ENCODE measurements around the gene H2AZ1.
A peak's percentile ranks its signal among the peaks of the same experiment; 100 is the strongest.
"Not testable (repeated sequence)": the region's sequence is repeated elsewhere in the genome, so short reads cannot be mapped to it uniquely, and the experiment has no call there.

Gene H2AZ1

DNA sequence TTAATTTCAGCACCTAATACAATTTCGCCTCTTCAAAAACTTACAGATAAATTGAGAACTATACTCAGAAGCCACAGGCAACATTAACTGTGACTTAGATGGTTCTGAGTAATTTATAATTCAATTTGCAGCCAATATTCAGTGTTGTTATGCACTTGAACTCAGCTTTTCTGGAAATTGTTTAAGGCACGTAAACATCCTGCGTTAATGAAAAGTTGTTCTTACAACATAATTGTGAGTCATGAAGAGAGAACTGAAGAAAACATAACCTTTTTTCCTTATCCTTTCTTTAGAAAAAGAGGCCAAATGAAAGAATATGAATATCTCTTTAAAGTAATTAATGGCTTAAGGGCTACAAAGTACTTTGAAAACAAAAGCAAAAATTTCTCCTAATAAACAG, 16.6 kb upstream of the H2AZ1 start:
- H3K9me3 ChIP-seq (ENCODE audit: control insufficient read depth in 1 of 2, low read length in 2 of 2), result no peaks in the 10 kb centered on the region
- no peak overlapping the region for H3K9ac ChIP-seq (ENCODE audit: low read depth in 1 of 2, low read length in 2 of 2)
- H3K4me1 ChIP-seq (ENCODE audit: control insufficient read depth in 1 of 2, insufficient read depth in 2 of 2, low read length in 2 of 2), result no peaks in the 10 kb centered on the region
- no peak overlapping the region for H3K4me3 ChIP-seq (ENCODE audit: low read depth in 1 of 2, low read length in 2 of 2)
- no peak overlapping the region for H3K27ac ChIP-seq (ENCODE audit: low read depth, low read length)
- H3K27me3 ChIP-seq (ENCODE audit: control insufficient read depth in 1 of 2, insufficient read depth in 2 of 2, low read length in 2 of 2), result no peaks in the 10 kb centered on the region
- H3K36me3 ChIP-seq (ENCODE audit: control insufficient read depth in 1 of 2, insufficient read depth in 2 of 2, low read length in 2 of 2), result no peaks in the 10 kb centered on the region

DNA sequence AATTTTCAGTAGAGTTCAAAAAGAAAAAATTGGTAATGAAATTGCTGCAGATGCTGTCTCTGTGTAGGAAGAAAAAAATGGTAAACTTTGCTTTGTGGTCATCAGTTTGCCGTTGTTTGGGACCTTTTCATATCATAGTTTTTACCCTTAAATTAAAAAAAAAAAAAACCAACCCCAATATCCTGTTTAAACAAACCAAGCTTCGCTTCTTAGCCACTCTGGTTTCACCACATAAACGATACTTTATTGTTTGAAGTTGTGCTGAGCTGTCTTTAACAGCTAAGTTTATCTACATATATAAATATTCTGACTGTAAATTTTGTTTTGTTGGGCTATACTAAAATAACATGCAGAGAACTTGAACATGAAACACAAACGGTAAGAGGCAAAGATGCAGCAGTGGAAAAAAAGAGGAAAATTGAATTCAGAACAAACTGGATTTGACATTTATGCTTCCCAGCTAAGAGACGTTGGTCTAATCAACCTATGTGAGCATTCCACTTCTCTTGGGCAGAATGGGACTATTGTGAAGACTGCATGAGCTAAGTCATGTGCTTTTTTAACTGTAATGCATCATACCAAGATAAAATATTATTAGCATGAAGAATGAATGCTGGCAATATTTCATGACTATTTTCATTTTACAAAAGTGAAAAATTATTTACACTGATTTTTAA, 15.7 kb upstream of the H2AZ1 start:
- H3K4me3 ChIP-seq (ENCODE audit: low read depth in 1 of 2, low read length in 2 of 2), result no peak overlapping the region
- H3K27ac ChIP-seq (ENCODE audit: low read depth, low read length), result no peak overlapping the region
- H3K4me1 ChIP-seq (ENCODE audit: control insufficient read depth in 1 of 2, insufficient read depth in 2 of 2, low read length in 2 of 2), result no peaks in the 10 kb centered on the region
- no peaks in the 10 kb centered on the region for H3K27me3 ChIP-seq (ENCODE audit: control insufficient read depth in 1 of 2, insufficient read depth in 2 of 2, low read length in 2 of 2)
- H3K9ac ChIP-seq (ENCODE audit: low read depth in 1 of 2, low read length in 2 of 2), result no peak overlapping the region
- no peaks in the 10 kb centered on the region for H3K36me3 ChIP-seq (ENCODE audit: control insufficient read depth in 1 of 2, insufficient read depth in 2 of 2, low read length in 2 of 2)
- H3K9me3 ChIP-seq (ENCODE audit: control insufficient read depth in 1 of 2, low read length in 2 of 2), result no peaks in the 10 kb centered on the region

DNA sequence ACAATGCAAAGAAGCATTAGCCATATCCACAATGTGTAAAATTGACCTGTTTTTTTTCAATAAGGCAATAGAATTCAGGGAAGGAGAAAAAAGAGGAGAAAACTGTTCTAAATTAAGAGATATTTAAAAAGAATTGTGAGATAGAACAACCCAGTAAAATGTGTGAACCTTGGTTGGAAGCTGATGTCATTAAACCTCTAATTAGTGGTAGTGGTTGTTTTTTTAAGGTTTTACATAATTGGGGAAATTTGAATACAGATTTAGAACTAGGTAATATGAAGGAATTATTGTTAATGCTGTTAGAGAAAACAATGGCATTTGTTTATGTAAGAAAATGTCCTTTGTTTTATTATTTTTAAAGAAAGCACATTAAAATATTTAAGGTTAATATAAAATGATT, 15.1 kb upstream of the H2AZ1 start:
- Histone ChIP-seq H3K4me1 (ENCODE audit: control insufficient read depth in 1 of 2, insufficient read depth in 2 of 2, low read length in 2 of 2) (no peaks in the 10 kb centered on the region), H3K9me3 (ENCODE audit: control insufficient read depth in 1 of 2, low read length in 2 of 2) (no peaks in the 10 kb centered on the region), H3K27ac (ENCODE audit: low read depth, low read length) (no peak overlapping the region), H3K9ac (ENCODE audit: low read depth in 1 of 2, low read length in 2 of 2) (no peak overlapping the region), H3K36me3 (ENCODE audit: control insufficient read depth in 1 of 2, insufficient read depth in 2 of 2, low read length in 2 of 2) (no peaks in the 10 kb centered on the region), H3K27me3 (ENCODE audit: control insufficient read depth in 1 of 2, insufficient read depth in 2 of 2, low read length in 2 of 2) (no peaks in the 10 kb centered on the region), H3K4me3 (ENCODE audit: low read depth in 1 of 2, low read length in 2 of 2) (no peak overlapping the region)

DNA sequence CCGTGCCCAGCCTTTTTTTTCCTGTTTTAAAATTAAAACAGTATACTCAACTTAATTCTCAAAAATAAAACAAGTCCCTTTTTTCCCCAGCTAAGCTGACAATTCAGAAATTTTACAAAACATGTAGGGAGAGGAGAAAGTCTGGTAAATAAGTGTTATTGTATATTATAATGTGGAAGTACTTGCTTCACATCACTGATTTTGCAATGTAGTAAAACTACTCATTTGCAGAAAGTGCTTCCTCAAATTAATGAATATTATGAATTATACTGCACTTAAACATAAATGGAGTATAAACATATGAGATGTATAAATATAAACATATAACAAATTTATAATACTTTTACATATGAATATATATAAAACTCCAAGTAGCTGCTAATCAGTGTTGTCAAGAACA, 11.6 kb upstream of the H2AZ1 start:
- H3K4me3 ChIP-seq (ENCODE audit: low read depth in 1 of 2, low read length in 2 of 2), result no peak overlapping the region
- H3K4me1 ChIP-seq (ENCODE audit: control insufficient read depth in 1 of 2, insufficient read depth in 2 of 2, low read length in 2 of 2), result no peaks in the 10 kb centered on the region
- H3K9ac ChIP-seq (ENCODE audit: low read depth in 1 of 2, low read length in 2 of 2), result no peak overlapping the region
- no peaks in the 10 kb centered on the region for H3K36me3 ChIP-seq (ENCODE audit: control insufficient read depth in 1 of 2, insufficient read depth in 2 of 2, low read length in 2 of 2)
- no peak overlapping the region for H3K27ac ChIP-seq (ENCODE audit: low read depth, low read length)
- H3K27me3 ChIP-seq (ENCODE audit: control insufficient read depth in 1 of 2, insufficient read depth in 2 of 2, low read length in 2 of 2), result no peaks in the 10 kb centered on the region
- no peaks in the 10 kb centered on the region for H3K9me3 ChIP-seq (ENCODE audit: control insufficient read depth in 1 of 2, low read length in 2 of 2)

DNA sequence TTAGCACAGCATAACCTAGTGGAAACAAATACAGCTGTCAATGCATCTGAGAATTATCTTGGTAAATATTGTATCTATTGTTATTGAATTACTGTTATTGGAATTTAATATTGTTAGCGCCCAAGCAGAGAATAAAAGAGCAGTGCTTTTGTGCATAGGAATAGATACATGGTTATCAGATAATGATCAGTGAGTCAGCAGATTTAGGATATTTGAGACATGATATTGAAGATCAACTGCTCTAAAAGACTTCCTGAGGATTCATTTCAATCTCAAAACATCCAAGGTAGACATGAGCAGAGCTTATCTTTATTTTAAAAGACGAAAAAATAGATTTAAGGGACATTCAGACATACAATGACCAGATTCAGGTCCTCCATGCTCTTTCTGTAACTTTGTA, 10.6 kb upstream of the H2AZ1 start:
- Histone ChIP-seq H3K4me3 (ENCODE audit: low read depth in 1 of 2, low read length in 2 of 2) (no peak overlapping the region), H3K4me1 (ENCODE audit: control insufficient read depth in 1 of 2, insufficient read depth in 2 of 2, low read length in 2 of 2) (no peaks in the 10 kb centered on the region), H3K9ac (ENCODE audit: low read depth in 1 of 2, low read length in 2 of 2) (no peak overlapping the region), H3K36me3 (ENCODE audit: control insufficient read depth in 1 of 2, insufficient read depth in 2 of 2, low read length in 2 of 2) (no peaks in the 10 kb centered on the region), H3K27ac (ENCODE audit: low read depth, low read length) (no peak overlapping the region), H3K9me3 (ENCODE audit: control insufficient read depth in 1 of 2, low read length in 2 of 2) (no peaks in the 10 kb centered on the region), H3K27me3 (ENCODE audit: control insufficient read depth in 1 of 2, insufficient read depth in 2 of 2, low read length in 2 of 2) (no peaks in the 10 kb centered on the region)

DNA sequence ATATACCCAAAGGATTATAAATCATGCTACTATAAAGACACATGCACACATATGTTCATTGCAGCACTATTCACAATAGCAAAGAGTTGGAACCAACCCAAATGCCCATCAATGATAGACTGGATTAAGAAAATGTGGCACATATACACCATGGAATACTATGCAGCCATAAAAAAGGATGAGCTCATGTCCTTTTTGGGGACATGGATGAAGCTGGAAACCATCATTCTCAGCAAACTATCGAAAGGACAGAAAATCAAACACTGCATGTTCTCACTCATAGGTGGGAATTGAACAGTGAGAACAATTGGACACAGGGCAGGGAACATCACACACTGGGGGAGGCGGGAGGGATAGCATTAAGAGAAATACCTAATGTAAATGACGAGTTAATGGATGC, 8.1 kb upstream of the H2AZ1 start:
- not testable (repeated sequence) for H3K36me3 ChIP-seq (ENCODE audit: control insufficient read depth in 1 of 2, insufficient read depth in 2 of 2, low read length in 2 of 2); H3K9ac ChIP-seq (ENCODE audit: low read depth in 1 of 2, low read length in 2 of 2); H3K4me3 ChIP-seq (ENCODE audit: low read depth in 1 of 2, low read length in 2 of 2); H3K27me3 ChIP-seq (ENCODE audit: control insufficient read depth in 1 of 2, insufficient read depth in 2 of 2, low read length in 2 of 2); H3K9me3 ChIP-seq (ENCODE audit: control insufficient read depth in 1 of 2, low read length in 2 of 2); H3K27ac ChIP-seq (ENCODE audit: low read depth, low read length); H3K4me1 ChIP-seq (ENCODE audit: control insufficient read depth in 1 of 2, insufficient read depth in 2 of 2, low read length in 2 of 2)

DNA sequence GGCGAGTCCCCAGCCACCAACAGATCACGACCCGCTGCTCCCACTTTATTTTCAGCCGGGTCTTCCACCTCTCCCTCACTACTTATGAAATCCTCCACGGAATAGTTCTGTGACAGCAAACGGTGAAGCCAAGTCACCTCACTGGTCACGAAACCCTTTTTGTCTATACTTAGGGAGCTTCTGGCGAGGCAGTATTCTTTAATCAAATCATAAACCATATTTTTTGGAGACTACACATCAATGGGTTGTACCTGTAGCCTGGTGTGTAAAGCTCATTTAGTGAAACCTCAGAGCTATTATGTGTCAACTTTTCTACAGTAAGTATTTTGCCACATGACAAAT, 809 bp upstream of the H2AZ1 start:
- Histone ChIP-seq H3K27me3 (ENCODE audit: control insufficient read depth in 1 of 2, insufficient read depth in 2 of 2, low read length in 2 of 2) (no peaks in the 10 kb centered on the region), H3K4me1 (ENCODE audit: control insufficient read depth in 1 of 2, insufficient read depth in 2 of 2, low read length in 2 of 2) (peaks cover 18 to 24% of the 10 kb centered on the region in 2 donors), H3K27ac (ENCODE audit: low read depth, low read length) (peak overlapping the region; percentile 85), H3K36me3 (ENCODE audit: control insufficient read depth in 1 of 2, insufficient read depth in 2 of 2, low read length in 2 of 2) (no peaks in the 10 kb centered on the region), H3K9ac (ENCODE audit: low read depth in 1 of 2, low read length in 2 of 2) (peak overlapping the region; percentile 69 to 84), H3K9me3 (ENCODE audit: control insufficient read depth in 1 of 2, low read length in 2 of 2) (no peaks in the 10 kb centered on the region), H3K4me3 (ENCODE audit: low read depth in 1 of 2, low read length in 2 of 2) (peak overlapping the region; percentile 85)

DNA sequence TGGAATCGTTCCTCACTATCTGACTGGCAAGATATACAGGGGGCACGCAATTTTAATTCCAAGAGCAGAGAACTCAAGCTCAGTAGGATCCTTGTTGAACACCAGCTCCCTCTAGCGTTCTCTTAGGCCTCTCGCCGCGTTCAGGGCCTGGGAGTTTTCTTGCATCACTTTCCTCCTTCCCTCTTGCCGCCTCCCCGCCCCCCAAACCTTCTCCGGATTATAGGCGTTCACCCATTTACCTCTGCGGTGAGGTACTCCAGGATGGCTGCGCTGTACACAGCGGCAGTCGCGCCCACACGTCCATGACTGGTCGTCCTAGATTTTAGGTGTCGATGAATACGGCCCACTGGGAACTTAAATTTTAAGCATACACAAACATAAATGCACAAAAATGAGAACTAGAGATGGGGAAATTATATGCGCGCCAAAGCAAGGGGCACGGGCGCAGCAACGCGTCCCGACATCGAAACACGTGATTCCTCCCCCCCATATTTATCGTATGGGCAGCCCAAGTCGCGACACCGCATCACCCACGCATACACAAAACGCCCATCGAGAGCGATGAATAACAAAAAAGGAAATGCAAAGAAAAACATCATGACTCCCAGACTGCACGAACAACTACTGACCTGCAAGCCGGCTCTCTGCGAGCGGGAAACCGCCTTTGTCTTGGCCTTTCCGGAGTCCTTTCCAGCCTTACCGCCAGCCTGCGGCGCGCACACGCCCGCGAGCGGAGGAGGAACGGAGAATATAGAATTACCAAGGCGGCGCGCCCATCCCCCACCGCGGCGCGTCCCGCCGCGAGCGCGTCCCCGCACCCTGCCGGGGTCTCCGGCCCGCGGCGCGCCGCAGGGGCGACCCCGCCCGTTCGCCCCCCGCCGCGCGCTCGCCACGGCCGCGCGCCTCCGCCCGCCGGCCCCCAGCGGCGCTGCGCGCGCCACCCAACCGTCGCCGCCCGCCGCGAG, 759 bp downstream of the H2AZ1 start:
- Histone ChIP-seq H3K4me3 (ENCODE audit: low read depth in 1 of 2, low read length in 2 of 2) (peak overlapping the region; percentile 97), H3K9ac (ENCODE audit: low read depth in 1 of 2, low read length in 2 of 2) (peak overlapping the region; percentile 76 to 93), H3K36me3 (ENCODE audit: control insufficient read depth in 1 of 2, insufficient read depth in 2 of 2, low read length in 2 of 2) (no peaks in the 10 kb centered on the region), H3K9me3 (ENCODE audit: control insufficient read depth in 1 of 2, low read length in 2 of 2) (no peaks in the 10 kb centered on the region), H3K4me1 (ENCODE audit: control insufficient read depth in 1 of 2, insufficient read depth in 2 of 2, low read length in 2 of 2) (peaks cover 28 to 37% of the 10 kb centered on the region in 2 donors), H3K27me3 (ENCODE audit: control insufficient read depth in 1 of 2, insufficient read depth in 2 of 2, low read length in 2 of 2) (no peaks in the 10 kb centered on the region), H3K27ac (ENCODE audit: low read depth, low read length) (peak overlapping the region; percentile 85)

DNA sequence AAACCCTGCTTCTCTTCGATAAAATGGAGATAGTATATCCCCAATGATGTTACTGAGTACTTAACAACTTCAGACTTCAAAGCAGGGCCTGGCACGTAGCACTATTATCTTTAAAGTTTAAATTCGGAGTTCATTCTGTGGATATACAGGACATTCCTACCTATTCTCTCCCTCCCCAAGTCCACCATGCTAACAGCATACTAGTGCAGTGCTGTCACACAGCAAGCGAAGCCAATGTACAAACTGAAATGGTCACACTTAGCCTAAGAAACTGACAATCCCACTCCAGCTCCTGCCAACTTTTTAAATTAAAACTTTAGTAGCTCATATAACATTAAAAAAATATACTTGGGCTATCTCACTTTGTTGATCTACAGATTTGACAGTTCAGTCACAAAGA, 2.5 kb downstream of the H2AZ1 start:
- Histone ChIP-seq H3K27ac (ENCODE audit: low read depth, low read length) (peak overlapping the region; percentile 97), H3K9me3 (ENCODE audit: control insufficient read depth in 1 of 2, low read length in 2 of 2) (no peaks in the 10 kb centered on the region), H3K4me3 (ENCODE audit: low read depth in 1 of 2, low read length in 2 of 2) (peak overlapping the region in 1 of 2 donors; percentile 96), H3K9ac (ENCODE audit: low read depth in 1 of 2, low read length in 2 of 2) (peak overlapping the region; percentile 86 to 92), H3K4me1 (ENCODE audit: control insufficient read depth in 1 of 2, insufficient read depth in 2 of 2, low read length in 2 of 2) (peaks cover 28 to 41% of the 10 kb centered on the region in 2 donors), H3K27me3 (ENCODE audit: control insufficient read depth in 1 of 2, insufficient read depth in 2 of 2, low read length in 2 of 2) (no peaks in the 10 kb centered on the region), H3K36me3 (ENCODE audit: control insufficient read depth in 1 of 2, insufficient read depth in 2 of 2, low read length in 2 of 2) (no peaks in the 10 kb centered on the region)

DNA sequence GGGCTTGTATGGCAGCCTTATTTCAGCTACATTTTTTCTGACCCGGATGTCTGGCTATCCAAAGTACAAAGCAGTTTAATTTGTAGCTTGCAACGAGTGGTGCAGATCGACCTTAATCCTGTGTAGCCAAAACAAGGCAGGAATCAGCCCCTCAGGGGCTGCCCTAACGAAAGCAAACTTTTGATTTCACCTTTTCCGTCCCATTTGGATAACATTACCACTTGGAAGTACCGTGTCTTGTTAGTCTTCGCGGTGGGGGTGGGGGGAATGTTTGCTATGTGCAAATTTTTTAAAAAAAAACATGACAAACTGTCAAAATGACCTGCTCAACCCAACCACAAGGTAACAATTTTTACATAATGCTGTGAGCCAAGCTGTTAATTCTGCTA, 2.9 kb downstream of the H2AZ1 start:
- no peaks in the 10 kb centered on the region for H3K27me3 ChIP-seq (ENCODE audit: control insufficient read depth in 1 of 2, insufficient read depth in 2 of 2, low read length in 2 of 2)
- H3K9me3 ChIP-seq (ENCODE audit: control insufficient read depth in 1 of 2, low read length in 2 of 2), result no peaks in the 10 kb centered on the region
- peak overlapping the region; percentile 84 to 96 for H3K4me3 ChIP-seq (ENCODE audit: low read depth in 1 of 2, low read length in 2 of 2)
- H3K36me3 ChIP-seq (ENCODE audit: control insufficient read depth in 1 of 2, insufficient read depth in 2 of 2, low read length in 2 of 2), result no peaks in the 10 kb centered on the region
- peak overlapping the region; percentile 97 for H3K27ac ChIP-seq (ENCODE audit: low read depth, low read length)
- H3K4me1 ChIP-seq (ENCODE audit: control insufficient read depth in 1 of 2, insufficient read depth in 2 of 2, low read length in 2 of 2), result peaks cover 28 to 41% of the 10 kb centered on the region in 2 donors
- peak overlapping the region; percentile 86 to 92 for H3K9ac ChIP-seq (ENCODE audit: low read depth in 1 of 2, low read length in 2 of 2)
